Fibroblast of skin of right quadriceps (primary cell): ENCODE data around the gene NLRP3.
"Not testable (repeated sequence)": the region's sequence is repeated elsewhere in the genome, so short reads cannot be mapped to it uniquely, and the experiment has no call there.

Experiments used
- DNase-seq: peaks from one replicate; pipeline ENCODE4 v3.0.0-alpha.2; 2013

The NLRP3 gene

DNA sequence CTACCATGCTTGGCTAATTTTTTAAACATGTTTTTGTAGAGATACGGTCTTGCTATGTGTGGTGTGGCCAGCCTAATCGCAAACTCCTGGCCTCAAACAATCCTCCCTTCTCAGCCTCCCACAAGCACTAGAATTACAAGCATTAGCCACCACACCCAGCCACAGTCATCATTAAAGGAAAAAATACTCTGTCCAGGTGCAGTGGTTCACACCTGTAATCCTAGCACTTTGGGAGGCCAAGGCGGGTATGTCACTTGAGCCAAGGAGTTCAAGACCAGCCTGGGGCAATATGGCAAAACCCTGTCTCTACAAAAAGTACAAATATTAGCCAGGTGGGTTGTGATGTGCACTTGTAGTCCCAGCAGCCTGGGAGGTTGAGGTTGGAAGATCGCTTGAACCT lies 25.0 kb upstream of the NLRP3 start:
- DNase-seq: no peak

- no peak for DNase-seq
These were observed 23.9 kb upstream of the NLRP3 start for GRCh38 chr1:247392088-247392487.

- DNase-seq: not testable (repeated sequence)
These were observed 20.9 kb upstream of the NLRP3 start for GRCh38 chr1:247395075-247395474.

- DNase-seq: no peak
These were observed 15.3 kb upstream of the NLRP3 start for GRCh38 chr1:247400685-247401084.

- DNase-seq: no peak
These were observed 14.5 kb upstream of the NLRP3 start for GRCh38 chr1:247401310-247402119.

- DNase-seq: no peak
These were observed 13.8 kb upstream of the NLRP3 start for GRCh38 chr1:247402120-247402675.

DNA sequence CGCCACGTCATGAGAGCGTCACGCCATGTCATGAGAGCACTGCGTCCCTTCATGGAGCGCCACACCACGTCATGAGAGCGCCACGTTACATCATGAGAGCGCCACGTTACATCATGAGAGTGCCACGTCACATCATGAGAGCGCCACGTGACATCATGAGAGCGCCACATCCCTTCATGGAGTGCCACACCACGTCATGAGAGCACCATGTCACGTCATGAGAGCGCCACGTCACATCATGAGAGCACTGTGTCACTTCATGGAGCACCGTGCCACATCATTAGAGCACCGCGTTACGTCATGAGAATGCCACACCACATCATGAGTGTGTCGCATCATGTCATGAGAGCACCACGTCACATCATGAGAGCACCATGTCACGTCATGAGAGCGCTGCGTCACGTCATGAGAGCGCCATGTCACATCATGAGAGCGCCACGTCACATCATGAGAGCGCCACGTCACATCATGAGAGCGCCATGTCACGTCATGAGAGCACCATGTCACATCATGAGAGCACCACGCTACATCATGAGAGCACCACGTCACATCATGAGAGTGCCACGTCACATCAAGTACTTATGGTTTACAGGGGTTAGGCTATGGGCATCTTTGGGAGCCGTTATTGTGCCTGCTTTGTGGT lies 9.8 kb upstream of the NLRP3 start:
- no peak for DNase-seq

GRCh38 chr1:247407180-247407616 lies 8.8 kb upstream of the NLRP3 start:
- no peak for DNase-seq

- no peak for DNase-seq
These were observed 7.9 kb upstream of the NLRP3 start for GRCh38 chr1:247408100-247408499.

DNA sequence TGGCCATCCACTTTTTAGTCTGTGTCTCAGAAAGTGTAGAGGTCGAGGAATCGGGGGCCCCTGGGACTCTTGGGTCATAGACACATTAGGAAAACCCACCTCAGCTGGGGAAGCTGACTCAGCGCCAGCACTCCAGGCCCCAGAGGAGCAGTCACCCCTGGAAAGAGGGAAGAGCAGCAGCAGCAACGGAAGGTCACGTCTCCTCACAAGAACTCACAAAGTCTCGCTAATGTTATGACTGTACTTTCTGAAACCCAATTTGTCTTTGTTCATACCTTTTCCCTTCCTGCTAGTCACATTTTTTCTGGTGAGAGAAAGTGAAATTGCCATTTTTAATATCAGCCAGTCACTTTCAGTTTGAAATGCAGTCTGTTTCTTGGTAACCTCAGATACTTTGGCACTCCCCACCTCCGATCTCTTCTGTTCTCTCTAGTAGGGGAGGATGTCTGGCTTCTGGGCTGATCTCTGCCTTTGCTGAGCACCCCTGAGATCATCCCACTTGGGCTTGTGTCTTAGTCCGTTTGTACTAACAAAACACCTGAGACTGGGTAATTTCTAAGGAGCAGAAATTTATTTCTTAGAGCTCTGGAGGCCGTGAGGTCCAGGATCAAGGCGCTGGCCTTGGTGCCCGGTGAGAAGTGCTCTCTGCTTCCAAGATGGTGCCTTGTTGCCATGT lies 6.0 kb upstream of the NLRP3 start:
- DNase-seq: no peak

- no peak for DNase-seq
These were observed 4.2 kb upstream of the NLRP3 start for GRCh38 chr1:247411621-247412327.

GRCh38 chr1:247417831-247418230 lies 1.9 kb downstream of the NLRP3 start:
- no peak for DNase-seq

GRCh38 chr1:247419336-247419735 lies 3.4 kb downstream of the NLRP3 start:
- no peak for DNase-seq

- DNase-seq: no peak
These were observed 5.1 kb downstream of the NLRP3 start for GRCh38 chr1:247421074-247421473.

DNA sequence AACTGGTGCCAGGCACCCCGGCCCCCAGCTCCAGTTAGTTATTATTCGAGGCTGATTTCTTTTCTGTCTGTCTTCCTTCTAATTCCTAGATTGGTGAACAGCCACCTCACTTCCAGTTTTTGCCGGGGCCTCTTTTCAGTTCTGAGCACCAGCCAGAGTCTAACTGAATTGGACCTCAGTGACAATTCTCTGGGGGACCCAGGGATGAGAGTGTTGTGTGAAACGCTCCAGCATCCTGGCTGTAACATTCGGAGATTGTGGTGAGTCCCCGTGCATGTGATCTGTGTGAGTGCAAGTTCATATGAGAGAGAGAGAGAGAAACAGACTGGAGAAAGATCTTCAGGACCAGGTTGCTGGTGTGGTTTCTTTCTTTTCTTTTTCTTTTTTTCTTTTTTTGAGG lies 13.5 kb downstream of the NLRP3 start:
- no peak for DNase-seq

DNA sequence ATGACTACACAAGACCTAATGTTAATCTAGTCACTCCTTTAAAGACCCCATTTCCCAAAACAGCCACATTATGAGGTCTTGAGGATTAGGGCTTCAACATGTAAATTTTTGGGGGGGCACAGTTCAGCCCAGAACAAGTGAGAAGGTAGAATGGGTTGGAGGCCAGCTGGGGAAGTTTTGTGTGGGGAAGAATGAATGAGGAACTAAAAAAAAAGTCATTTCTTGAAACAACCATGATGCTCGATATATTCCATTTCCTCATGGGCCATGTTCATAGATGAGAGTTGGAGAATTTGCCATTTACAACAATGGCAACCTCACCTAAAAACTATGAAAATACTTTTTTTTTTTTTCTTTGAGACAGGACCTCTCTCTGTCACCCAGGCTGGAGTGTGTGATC lies 14.5 kb downstream of the NLRP3 start:
- DNase-seq: no peak

DNA sequence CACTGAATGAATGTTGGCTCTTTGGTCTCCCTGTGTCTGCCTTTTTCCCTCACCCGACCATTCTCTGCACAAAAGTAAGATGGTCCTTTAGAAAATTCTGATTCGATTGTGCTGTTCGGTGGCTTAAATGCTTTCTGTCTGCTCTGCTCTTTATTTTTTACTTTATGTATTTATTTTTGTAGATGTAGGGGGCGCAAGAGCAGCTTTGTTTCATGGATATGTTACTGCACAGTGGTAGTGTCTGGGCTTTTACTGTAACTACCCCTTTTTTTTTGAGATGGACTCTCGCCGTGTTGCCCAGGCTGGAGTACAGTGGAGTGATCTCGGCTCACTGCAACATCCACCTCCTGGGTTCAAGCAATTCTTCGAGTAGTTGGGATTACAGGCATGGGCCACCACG lies 15.7 kb downstream of the NLRP3 start:
- DNase-seq: no peak

GRCh38 chr1:247434005-247434404 lies 18.0 kb downstream of the NLRP3 start:
- no peak for DNase-seq

DNA sequence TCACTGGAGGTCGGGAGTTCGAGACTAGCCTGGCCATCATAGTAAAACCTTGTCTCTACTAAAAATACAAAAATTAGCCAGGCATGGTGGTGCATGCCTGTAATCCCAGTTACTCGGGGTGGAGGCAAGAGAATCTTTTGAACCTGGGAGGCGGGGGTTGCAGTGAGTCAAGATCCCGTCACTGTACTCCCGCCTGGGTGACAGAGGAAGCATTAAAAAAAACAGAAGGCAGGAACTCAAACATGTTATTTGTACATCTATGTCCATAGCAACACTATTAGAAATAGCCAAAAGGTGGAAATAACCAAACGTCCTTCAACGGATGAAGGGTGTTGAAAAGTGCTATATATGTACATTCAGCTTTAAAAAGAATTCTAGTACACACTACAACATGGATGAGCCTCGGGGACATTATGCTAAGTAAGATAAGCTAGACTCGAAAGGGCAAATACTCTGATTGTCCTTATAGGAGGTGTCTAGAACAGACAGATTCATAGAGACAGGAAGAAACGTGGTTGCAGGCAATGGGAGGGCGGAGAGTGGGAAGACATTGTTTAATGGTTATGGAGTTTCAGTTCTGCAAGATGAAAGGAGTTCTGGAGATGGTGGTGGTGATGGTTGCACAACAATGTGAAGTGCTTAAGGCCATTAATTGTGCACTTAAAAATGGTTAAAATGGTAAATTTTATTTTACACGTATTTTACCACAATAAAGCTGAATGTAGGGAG lies 19.2 kb downstream of the NLRP3 start:
- no peak for DNase-seq

GRCh38 chr1:247435759-247436147 lies 19.8 kb downstream of the NLRP3 start:
- DNase-seq: no peak

GRCh38 chr1:247437551-247438505 lies 21.9 kb downstream of the NLRP3 start:
- DNase-seq: no peak
